H1 (cell line): Measurements from ENCODE around the gene ZNF609.

Source experiments
- ATF2 ChIP-seq: IDR thresholded peaks from 2 replicates; pipeline ENCODE4 v1.6.1; 2012; ENCODE audit warnings: low read length, inconsistent platforms
- CHD2 ChIP-seq: IDR thresholded peaks from 2 replicates; pipeline ENCODE4 v1.6.1; 2012; ENCODE audit warnings: low read length, improper control_type of control experiment
- CTCF ChIP-seq, 3 experiments: IDR thresholded peaks; 1 replicate in 2 of 3; 2 replicates in 1 of 3; pipeline versions ENCODE4 v1.5.1 to v1.6.1; 2011; ENCODE audit warnings: low read length in 3 of 3, mild to moderate bottlenecking in 3 of 3, inconsistent platforms in 2 of 3, low read depth in 1 of 3, moderate library complexity in 1 of 3; ENCODE audit not compliant: insufficient read depth in 1 of 3; ENCODE audit errors: control extremely low read depth in 1 of 3
- EP300 ChIP-seq, 2 experiments: IDR thresholded peaks; 1 replicate in 1 of 2; 2 replicates in 1 of 2; pipeline ENCODE4 v1.6.1; 2011 to 2012; ENCODE audit warnings: low read depth in 2 of 2, low read length in 2 of 2, mild to moderate bottlenecking in 2 of 2, borderline replicate concordance in 1 of 2, inconsistent platforms in 1 of 2, moderate library complexity in 1 of 2
- EZH2 ChIP-seq: fragments of 200-600 bp; sonication (generic); IDR thresholded peaks from 2 replicates; pipeline ENCODE4 v1.7.1; 2012; ENCODE audit warnings: low read depth, mild to moderate bottlenecking, moderate library complexity, low read length, inconsistent platforms; ENCODE audit not compliant: severe bottlenecking
- NRF1 ChIP-seq: IDR thresholded peaks from 2 replicates; pipeline ENCODE4 v1.6.1; 2011; ENCODE audit warnings: mild to moderate bottlenecking, low read depth, low read length, improper control_type of control experiment
- POLR2A ChIP-seq, 2 experiments: IDR thresholded peaks; 1 replicate in 1 of 2; 2 replicates in 1 of 2; pipeline ENCODE4 v1.6.1; 2011; ENCODE audit warnings: low read depth in 2 of 2, low read length in 2 of 2, mild to moderate bottlenecking in 2 of 2; ENCODE audit errors: control extremely low read depth in 1 of 2

GRCh38 chr15:64589435-64590084 lies 129.2 kb downstream of the ZNF609 start:
- TF ChIP-seq ATF2 (no peak), NRF1 (no peak), CTCF (IDR thresholded peaks at IDR 0.05; ENCODE audit: control extremely low read depth in 1 of 3, insufficient read depth in 1 of 3, low read depth in 1 of 3, low read length in 3 of 3) (no peak), CHD2 (no peak), EP300 (IDR thresholded peaks at IDR 0.05; ENCODE audit: borderline replicate concordance in 1 of 2, low read depth in 2 of 2, low read length in 2 of 2) (no peak), POLR2A (IDR thresholded peaks at IDR 0.05; ENCODE audit: control extremely low read depth in 1 of 2, low read depth in 2 of 2, low read length in 2 of 2) (no peak), EZH2 (no peak)
